HepG2 (cell line): ENCODE measurements around the gene CARMIL3. TPM values are rescaled to one million over a fixed set of nuclear protein-coding genes. Genes with fewer than 3 reads are reported as not detected.

Experiments used
- EEA1 ChIP-seq: sonication (generic); formaldehyde crosslinking; IDR thresholded peaks from 2 replicates; pipeline ENCODE4 v1.5.1; 2020; ENCODE audit warnings: mild to moderate bottlenecking, missing genetic modification reagents, borderline replicate concordance
- EED ChIP-seq: sonication (generic); formaldehyde crosslinking; IDR thresholded peaks from 2 replicates; pipeline ENCODE4 v1.5.0; 2020; ENCODE audit warnings: mild to moderate bottlenecking, missing genetic modification reagents
- ELF1 ChIP-seq: sonication (generic); formaldehyde crosslinking; IDR thresholded peaks from 2 replicates; pipeline ENCODE4 v1.4.0; 2020; ENCODE audit warnings: missing genetic modification reagents
- FOXO4 ChIP-seq: sonication (generic); formaldehyde crosslinking; conservative IDR thresholded peaks from 2 replicates; pipeline ENCODE4 v1.8.1; 2023; ENCODE audit warnings: missing genetic modification reagents
- HMG20B ChIP-seq: conservative IDR thresholded peaks from 2 replicates; pipeline ENCODE4 v1.6.1; 2016; ENCODE audit warnings: missing genetic modification reagents, missing compliant biosample characterization
- MEIS2 ChIP-seq: sonication (generic); formaldehyde crosslinking; IDR thresholded peaks from 2 replicates; pipeline ENCODE4 v1.9.0; 2021; ENCODE audit warnings: mild to moderate bottlenecking, missing genetic modification reagents
- NCOR1 ChIP-seq: fragments of 200-600 bp; sonication (generic); IDR thresholded peaks from 2 replicates; pipeline ENCODE4 v1.7.0; 2017; ENCODE audit warnings: antibody characterized with exemption, low read length, borderline replicate concordance
- POLR2AphosphoS5 ChIP-seq: IDR thresholded peaks from 2 replicates; pipeline ENCODE4 v1.6.1; 2012; ENCODE audit warnings: low read depth, low read length
- PREB ChIP-seq: sonication (generic); formaldehyde crosslinking; IDR thresholded peaks from 2 replicates; pipeline ENCODE4 v1.4.0; 2020; ENCODE audit warnings: missing genetic modification reagents
- REXO4 ChIP-seq: sonication (generic); formaldehyde crosslinking; IDR thresholded peaks from 2 replicates; pipeline ENCODE4 v1.8.0; 2022; ENCODE audit warnings: missing genetic modification reagents, mild to moderate bottlenecking, borderline replicate concordance
- SMARCC2 ChIP-seq: fragments of 450-650 bp; IDR thresholded peaks from 2 replicates; pipeline ENCODE4 v1.6.1; 2017; ENCODE audit warnings: antibody characterized with exemption, mild to moderate bottlenecking
- STAG1 ChIP-seq: sonication (generic); formaldehyde crosslinking; IDR thresholded peaks from 2 replicates; pipeline ENCODE4 v1.4.0; 2020; ENCODE audit warnings: missing genetic modification reagents
- ZBTB44 ChIP-seq: sonication (generic); formaldehyde crosslinking; IDR thresholded peaks from 2 replicates; pipeline ENCODE4 v1.4.0; 2020; ENCODE audit warnings: missing genetic modification reagents
- ZNF12 ChIP-seq: sonication (generic); formaldehyde crosslinking; IDR thresholded peaks from 2 replicates; pipeline ENCODE4 v1.5.0; 2020; ENCODE audit warnings: missing genetic modification reagents
- ZNF24 ChIP-seq: fragments of 450-650 bp; IDR thresholded peaks from 2 replicates; pipeline ENCODE4 v1.6.1; 2017; ENCODE audit warnings: antibody characterized with exemption, mild to moderate bottlenecking
- ZNF260 ChIP-seq: sonication (generic); formaldehyde crosslinking; IDR thresholded peaks from 2 replicates; pipeline ENCODE4 v1.4.0; 2020; ENCODE audit warnings: missing genetic modification reagents, low read depth, mild to moderate bottlenecking, borderline replicate concordance
- ZNF660 ChIP-seq: sonication (generic); formaldehyde crosslinking; IDR thresholded peaks from 2 replicates; pipeline ENCODE4 v1.5.1; 2020; ENCODE audit warnings: mild to moderate bottlenecking, low read depth, missing genetic modification reagents, borderline replicate concordance
- polyA plus RNA-seq, 8 experiments: library from polyadenylated mRNA; depleted of rRNA in 3 of 8; stranded (reverse) in 7 of 8; unstranded in 1 of 8; fragments of >200 nt; fragmentation: Illumina TruSeq in 4 of 8; extraction: Trizol in 4 of 8; gene quantifications; 2 replicates each; pipeline versions ENCODE4 v1.2.1 to v1.2.3, GENCODE V29; 2011 to 2016; ENCODE audit warnings: low read depth in 4 of 8, missing spikeins in 1 of 8, mixed read lengths in 1 of 8; ENCODE audit not compliant: insufficient read depth in 1 of 8
- total RNA-seq, 5 experiments: library from RNA; depleted of rRNA; stranded (reverse); fragments of >200 nt; fragmentation: Illumina TruSeq; extraction: Trizol; gene quantifications; 2 replicates each; pipeline ENCODE4 v1.2.3, GENCODE V29; 2016; ENCODE audit warnings: low read depth in 1 of 5
- TF ChIP-seq, protein P1 (sequence below): fragments of 450-650 bp; IDR thresholded peaks from 2 replicates; pipeline ENCODE4 v1.6.1; 2016
- TF ChIP-seq, protein P2 (sequence below): sonication (generic); formaldehyde crosslinking; IDR thresholded peaks from 2 replicates; pipeline ENCODE4 v1.4.0; 2020; ENCODE audit warnings: missing genetic modification reagents, mild to moderate bottlenecking, borderline replicate concordance
- TF ChIP-seq, protein P3 (sequence below): sonication (generic); formaldehyde crosslinking; IDR thresholded peaks from 2 replicates; pipeline ENCODE4 v1.4.0; 2020; ENCODE audit warnings: missing genetic modification reagents

The CARMIL3 gene
- total and polyA plus RNA-seq, 2 of the 13 experiments (the other 11 are each of a cell fraction or from before 2014, with no cell fraction given), result 0.27 to 0.55 TPM

- no peak for TF ChIP-seq ZBTB44 (CRISPR knock-in tag)
- no peak for TF ChIP-seq MEIS2
- TF ChIP-seq ZNF24, result no peak
- TF ChIP-seq SMARCC2, result no peak
- no peak for TF ChIP-seq REXO4
- TF ChIP-seq NCOR1, result 0 out of 2 replicates have a peak, but pooled peaks have one; percentile 20
- TF ChIP-seq, protein P1, sequence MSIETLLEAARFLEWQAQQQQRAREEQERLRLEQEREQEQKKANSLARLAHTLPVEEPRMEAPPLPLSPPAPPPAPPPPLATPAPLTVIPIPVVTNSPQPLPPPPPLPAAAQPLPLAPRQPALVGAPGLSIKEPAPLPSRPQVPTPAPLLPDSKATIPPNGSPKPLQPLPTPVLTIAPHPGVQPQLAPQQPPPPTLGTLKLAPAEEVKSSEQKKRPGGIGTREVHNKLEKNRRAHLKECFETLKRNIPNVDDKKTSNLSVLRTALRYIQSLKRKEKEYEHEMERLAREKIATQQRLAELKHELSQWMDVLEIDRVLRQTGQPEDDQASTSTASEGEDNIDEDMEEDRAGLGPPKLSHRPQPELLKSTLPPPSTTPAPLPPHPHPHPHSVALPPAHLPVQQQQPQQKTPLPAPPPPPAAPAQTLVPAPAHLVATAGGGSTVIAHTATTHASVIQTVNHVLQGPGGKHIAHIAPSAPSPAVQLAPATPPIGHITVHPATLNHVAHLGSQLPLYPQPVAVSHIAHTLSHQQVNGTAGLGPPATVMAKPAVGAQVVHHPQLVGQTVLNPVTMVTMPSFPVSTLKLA, result no peak
- TF ChIP-seq POLR2AphosphoS5, result no peak
- no peak for TF ChIP-seq ZNF260 (CRISPR knock-in tag)
- TF ChIP-seq, protein P2, sequence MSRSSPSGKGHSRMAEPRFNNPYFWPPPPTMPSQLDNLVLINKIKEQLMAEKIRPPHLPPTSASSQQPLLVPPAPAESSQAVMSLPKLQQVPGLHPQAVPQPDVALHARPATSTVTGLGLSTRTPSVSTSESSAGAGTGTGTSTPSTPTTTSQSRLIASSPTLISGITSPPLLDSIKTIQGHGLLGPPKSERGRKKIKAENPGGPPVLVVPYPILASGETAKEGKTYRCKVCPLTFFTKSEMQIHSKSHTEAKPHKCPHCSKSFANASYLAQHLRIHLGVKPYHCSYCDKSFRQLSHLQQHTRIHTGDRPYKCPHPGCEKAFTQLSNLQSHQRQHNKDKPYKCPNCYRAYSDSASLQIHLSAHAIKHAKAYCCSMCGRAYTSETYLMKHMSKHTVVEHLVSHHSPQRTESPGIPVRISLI (CRISPR knock-in tag), result peak; percentile 77; the same call in 1 of the 2 replicates
- TF ChIP-seq ZNF660 (CRISPR knock-in tag), result no peak
- TF ChIP-seq ELF1 (CRISPR knock-in tag), result no peak
- no peak for TF ChIP-seq EED (CRISPR knock-in tag)
- TF ChIP-seq FOXO4, result no peak
- TF ChIP-seq, protein P3, sequence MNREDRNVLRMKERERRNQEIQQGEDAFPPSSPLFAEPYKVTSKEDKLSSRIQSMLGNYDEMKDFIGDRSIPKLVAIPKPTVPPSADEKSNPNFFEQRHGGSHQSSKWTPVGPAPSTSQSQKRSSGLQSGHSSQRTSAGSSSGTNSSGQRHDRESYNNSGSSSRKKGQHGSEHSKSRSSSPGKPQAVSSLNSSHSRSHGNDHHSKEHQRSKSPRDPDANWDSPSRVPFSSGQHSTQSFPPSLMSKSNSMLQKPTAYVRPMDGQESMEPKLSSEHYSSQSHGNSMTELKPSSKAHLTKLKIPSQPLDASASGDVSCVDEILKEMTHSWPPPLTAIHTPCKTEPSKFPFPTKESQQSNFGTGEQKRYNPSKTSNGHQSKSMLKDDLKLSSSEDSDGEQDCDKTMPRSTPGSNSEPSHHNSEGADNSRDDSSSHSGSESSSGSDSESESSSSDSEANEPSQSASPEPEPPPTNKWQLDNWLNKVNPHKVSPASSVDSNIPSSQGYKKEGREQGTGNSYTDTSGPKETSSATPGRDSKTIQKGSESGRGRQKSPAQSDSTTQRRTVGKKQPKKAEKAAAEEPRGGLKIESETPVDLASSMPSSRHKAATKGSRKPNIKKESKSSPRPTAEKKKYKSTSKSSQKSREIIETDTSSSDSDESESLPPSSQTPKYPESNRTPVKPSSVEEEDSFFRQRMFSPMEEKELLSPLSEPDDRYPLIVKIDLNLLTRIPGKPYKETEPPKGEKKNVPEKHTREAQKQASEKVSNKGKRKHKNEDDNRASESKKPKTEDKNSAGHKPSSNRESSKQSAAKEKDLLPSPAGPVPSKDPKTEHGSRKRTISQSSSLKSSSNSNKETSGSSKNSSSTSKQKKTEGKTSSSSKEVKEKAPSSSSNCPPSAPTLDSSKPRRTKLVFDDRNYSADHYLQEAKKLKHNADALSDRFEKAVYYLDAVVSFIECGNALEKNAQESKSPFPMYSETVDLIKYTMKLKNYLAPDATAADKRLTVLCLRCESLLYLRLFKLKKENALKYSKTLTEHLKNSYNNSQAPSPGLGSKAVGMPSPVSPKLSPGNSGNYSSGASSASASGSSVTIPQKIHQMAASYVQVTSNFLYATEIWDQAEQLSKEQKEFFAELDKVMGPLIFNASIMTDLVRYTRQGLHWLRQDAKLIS (CRISPR knock-in tag), result no peak
- no peak for TF ChIP-seq EEA1 (CRISPR knock-in tag)
- no peak for TF ChIP-seq ZNF12 (CRISPR knock-in tag)
- TF ChIP-seq STAG1, result no peak
- TF ChIP-seq HMG20B (CRISPR knock-in tag), result 0 out of 2 replicates have a peak, but pooled peaks have one; percentile 28
- no peak for TF ChIP-seq PREB
These were observed 58.3 kb downstream of the CARMIL3 start (continued) for GRCh38 chr14:24110060-24110459.
